ENCODE measurements around the gene ALKAL2. TPM values are rescaled to one million over a fixed set of nuclear protein-coding genes. Genes with fewer than 3 reads are reported as not detected.

Gene ALKAL2
- polyA plus RNA-seq, 1 experiment, result not detected

GRCh38 chr2:263774-264492 is 24.0 kb downstream of the ALKAL2 start, which contains the start of gene SH3YL1:
SH3YL1 (minus strand) TSS chr2:264032; CDS start chr2:263984, 48 bp downstream.
- no peaks in the 10 kb centered on the region for H3K36me3 ChIP-seq (ENCODE audit: control insufficient read depth, insufficient read depth, low read length)
- POLR2A ChIA-PET, result no interaction called here
- H3K4me3 ChIP-seq (ENCODE audit: low read depth, low read length), result peak within 1 kb of the TSS; percentile 60
- H3K27me3 ChIP-seq (ENCODE audit: control insufficient read depth, insufficient read depth, low read length), result no peaks in the 10 kb centered on the region
- TF ChIP-seq CTCF (IDR thresholded peaks at IDR 0.05; ENCODE audit: insufficient read depth, low read depth, low read length), result no peak
- CTCF ChIA-PET, result no interaction called here
- DNase-seq (ENCODE audit: low read depth), result no peak

- no peak for DNase-seq (ENCODE audit: low read depth)
- Histone ChIP-seq H3K27me3 (ENCODE audit: control insufficient read depth, insufficient read depth, low read length) (no peaks in the 10 kb centered on the region), H3K36me3 (ENCODE audit: control insufficient read depth, insufficient read depth, low read length) (no peaks in the 10 kb centered on the region), H3K4me3 (ENCODE audit: low read depth, low read length) (peak overlapping the region; percentile 60)
- CTCF ChIA-PET, result interaction anchor here (1.2 to 2.0 kb wide), 3 partner anchors 16 to 373 kb away, joined by 3 to 10 read pairs (median 8); no protein-coding TSS in a partner anchor
- TF ChIP-seq CTCF (IDR thresholded peaks at IDR 0.05; ENCODE audit: insufficient read depth, low read depth, low read length), result no peak
- POLR2A ChIA-PET, result no interaction called here
Observed at GRCh38 chr2:263022-263738, 24.7 kb downstream of the ALKAL2 start.

DNA sequence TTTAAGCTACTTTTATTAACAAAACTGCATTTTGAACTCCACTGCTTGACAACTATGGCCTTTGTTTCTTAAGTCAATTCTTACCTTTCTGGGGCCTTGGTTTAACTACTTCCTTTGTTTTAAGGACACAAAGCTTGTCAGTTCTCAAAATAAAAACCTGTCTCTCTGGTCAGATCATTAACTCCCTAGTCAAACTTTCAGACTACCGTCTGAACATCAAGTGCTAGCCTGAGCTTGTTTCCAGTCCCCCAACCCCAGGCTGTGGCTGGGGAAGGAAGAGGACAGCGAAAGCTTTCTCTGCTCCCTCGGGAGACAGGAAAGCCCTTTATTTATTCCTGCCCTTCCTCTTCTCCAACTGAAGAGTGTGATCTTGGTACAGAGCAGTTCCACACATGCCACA is 25.8 kb downstream of the ALKAL2 start:
- DNase-seq (ENCODE audit: low read depth), result no peak
- POLR2A ChIA-PET, result no interaction called here
- Histone ChIP-seq H3K27me3 (ENCODE audit: control insufficient read depth, insufficient read depth, low read length) (no peaks in the 10 kb centered on the region), H3K36me3 (ENCODE audit: control insufficient read depth, insufficient read depth, low read length) (no peaks in the 10 kb centered on the region), H3K4me3 (ENCODE audit: low read depth, low read length) (no peak overlapping the region)
- no peak for TF ChIP-seq CTCF (IDR thresholded peaks at IDR 0.05; ENCODE audit: insufficient read depth, low read depth, low read length)
- CTCF ChIA-PET, result interaction anchor here (1.2 to 2.0 kb wide), 3 partner anchors 15 to 374 kb away, joined by 3 to 10 read pairs (median 8); no protein-coding TSS in a partner anchor

GRCh38 chr2:260507-261161 is 27.3 kb downstream of the ALKAL2 start:
- no peak overlapping the region for H3K4me3 ChIP-seq (ENCODE audit: low read depth, low read length)
- H3K27me3 ChIP-seq (ENCODE audit: control insufficient read depth, insufficient read depth, low read length), result no peaks in the 10 kb centered on the region
- no peak for TF ChIP-seq CTCF (IDR thresholded peaks at IDR 0.05; ENCODE audit: insufficient read depth, low read depth, low read length)
- ChIA-PET CTCF (interaction anchor here (0.9 to 2.0 kb wide), 2 partner anchors 14 to 104 kb away, joined by 3 to 10 read pairs; no protein-coding TSS in a partner anchor), POLR2A (no interaction called here)
- H3K36me3 ChIP-seq (ENCODE audit: control insufficient read depth, insufficient read depth, low read length), result no peaks in the 10 kb centered on the region
- DNase-seq (ENCODE audit: low read depth), result no peak
